Loucy (cell line): Measurements from ENCODE around the gene KIF4A.
"Not testable (repeated sequence)": the region's sequence is repeated elsewhere in the genome, so short reads cannot be mapped to it uniquely, and the experiment has no call there.

Experiments
- H2AFZ ChIP-seq: fragments of 200-600 bp; sonication (generic); 2 replicates; pipeline ENCODE4 v1.6.0; 2016; ENCODE audit warnings: antibody characterized with exemption, mild to moderate bottlenecking, low read length, moderate library complexity
- H3F3A ChIP-seq: fragments of 200-600 bp; 2 replicates; pipeline ENCODE4 v1.6.0; 2016; ENCODE audit warnings: antibody characterized with exemption, low read depth, mild to moderate bottlenecking
- H3K27me3 ChIP-seq: fragments of 200-600 bp; sonication (generic); 2 replicates; pipeline ENCODE4 v1.6.1; 2014; ENCODE audit warnings: low read length, mild to moderate bottlenecking; ENCODE audit not compliant: insufficient read depth, poor library complexity, severe bottlenecking
- H3K36me3 ChIP-seq: fragments of 200-600 bp; sonication (generic); 2 replicates; pipeline ENCODE4 v1.6.1; 2016; ENCODE audit warnings: low read length; ENCODE audit not compliant: insufficient read depth
- H3K4me1 ChIP-seq: fragments of 200-600 bp; sonication (generic); 2 replicates; pipeline ENCODE4 v1.5.1; 2014; ENCODE audit warnings: low read length, mild to moderate bottlenecking; ENCODE audit not compliant: insufficient read depth, poor library complexity, severe bottlenecking
- H3K4me2 ChIP-seq: fragments of 200-600 bp; sonication (generic); 2 replicates; pipeline ENCODE4 v1.6.0; 2014; ENCODE audit warnings: antibody characterized with exemption, low read length, low read depth, mild to moderate bottlenecking; ENCODE audit not compliant: poor library complexity, severe bottlenecking
- H3K4me3 ChIP-seq: fragments of 200-600 bp; sonication (generic); 2 replicates; pipeline ENCODE4 v1.5.1; 2014; ENCODE audit warnings: low read length, mild to moderate bottlenecking, mixed read lengths; ENCODE audit not compliant: poor library complexity, severe bottlenecking
- H3K79me2 ChIP-seq: fragments of 200-600 bp; sonication (generic); 2 replicates; pipeline ENCODE4 v1.6.1; 2014; ENCODE audit warnings: low read length; ENCODE audit not compliant: insufficient read depth
- H3K9ac ChIP-seq: fragments of 200-600 bp; sonication (generic); 2 replicates; pipeline ENCODE4 v1.6.0; 2014; ENCODE audit warnings: mild to moderate bottlenecking, low read depth, low read length, moderate library complexity; ENCODE audit not compliant: poor library complexity, severe bottlenecking
- H3K9me2 ChIP-seq: fragments of 200-600 bp; sonication (generic); replicated peaks from 2 replicates; pipeline ENCODE4 v1.6.1; 2016; ENCODE audit warnings: low read depth, low read length, mixed read lengths
- H3K9me3 ChIP-seq: fragments of 200-600 bp; sonication (generic); 2 replicates; pipeline ENCODE4 v1.6.1; 2014; ENCODE audit warnings: mild to moderate bottlenecking, antibody characterized with exemption, low read length, low read depth; ENCODE audit not compliant: insufficient read depth
- H4K20me1 ChIP-seq: fragments of 200-600 bp; sonication (generic); 2 replicates; pipeline ENCODE4 v1.6.0; 2014; ENCODE audit warnings: antibody characterized with exemption, low read length, mild to moderate bottlenecking; ENCODE audit not compliant: insufficient read depth, poor library complexity, severe bottlenecking
- EZH2phosphoT487 ChIP-seq: fragments of 200-600 bp; IDR thresholded peaks from 2 replicates; pipeline ENCODE4 v1.6.1; 2018; ENCODE audit warnings: antibody characterized with exemption, mild to moderate bottlenecking, moderate library complexity, borderline replicate concordance
- TF ChIP-seq, protein P1 (sequence below): fragments of 200-600 bp; sonication (generic); conservative IDR thresholded peaks from 2 replicates; pipeline ENCODE4 v1.5.1; 2014; ENCODE audit warnings: mild to moderate bottlenecking, antibody characterized with exemption, low read length

The KIF4A gene

DNA sequence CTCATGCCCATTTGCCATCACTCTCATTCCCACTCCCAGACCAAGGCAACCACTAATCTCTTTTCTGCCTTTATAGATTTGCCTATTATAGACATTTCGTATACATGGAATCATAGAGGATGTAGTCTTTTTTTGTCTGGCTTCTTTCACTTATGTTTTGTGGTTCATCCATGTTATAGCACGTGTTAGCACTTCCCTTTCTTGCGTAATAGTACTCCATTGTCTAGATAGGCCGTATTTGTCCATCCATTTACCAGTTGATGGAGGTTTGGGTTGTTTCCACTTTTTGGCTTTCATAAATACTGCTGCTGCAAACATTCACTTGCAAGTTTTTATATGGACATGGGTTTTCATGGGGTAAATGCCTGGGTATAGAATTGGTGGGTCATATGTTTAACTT, 48.4 kb downstream of the KIF4A start:
- Histone ChIP-seq H3K9me3 (no peaks in the 10 kb centered on the region), H4K20me1 (no peaks in the 10 kb centered on the region), H3K4me2 (no peak overlapping the region), H3K9me2 (no peaks in the 10 kb centered on the region), H3K4me3 (no peak overlapping the region), H3K4me1 (no peaks in the 10 kb centered on the region), H3K79me2 (no peaks in the 10 kb centered on the region), H3K36me3 (peaks cover 52% of the 10 kb centered on the region; the same call in 1 of the 2 replicates), H3K9ac (no peak overlapping the region), H3F3A (no peaks in the 10 kb centered on the region), H3K27me3 (no peaks in the 10 kb centered on the region), H2AFZ (no peak overlapping the region)
- TF ChIP-seq, protein P1, sequence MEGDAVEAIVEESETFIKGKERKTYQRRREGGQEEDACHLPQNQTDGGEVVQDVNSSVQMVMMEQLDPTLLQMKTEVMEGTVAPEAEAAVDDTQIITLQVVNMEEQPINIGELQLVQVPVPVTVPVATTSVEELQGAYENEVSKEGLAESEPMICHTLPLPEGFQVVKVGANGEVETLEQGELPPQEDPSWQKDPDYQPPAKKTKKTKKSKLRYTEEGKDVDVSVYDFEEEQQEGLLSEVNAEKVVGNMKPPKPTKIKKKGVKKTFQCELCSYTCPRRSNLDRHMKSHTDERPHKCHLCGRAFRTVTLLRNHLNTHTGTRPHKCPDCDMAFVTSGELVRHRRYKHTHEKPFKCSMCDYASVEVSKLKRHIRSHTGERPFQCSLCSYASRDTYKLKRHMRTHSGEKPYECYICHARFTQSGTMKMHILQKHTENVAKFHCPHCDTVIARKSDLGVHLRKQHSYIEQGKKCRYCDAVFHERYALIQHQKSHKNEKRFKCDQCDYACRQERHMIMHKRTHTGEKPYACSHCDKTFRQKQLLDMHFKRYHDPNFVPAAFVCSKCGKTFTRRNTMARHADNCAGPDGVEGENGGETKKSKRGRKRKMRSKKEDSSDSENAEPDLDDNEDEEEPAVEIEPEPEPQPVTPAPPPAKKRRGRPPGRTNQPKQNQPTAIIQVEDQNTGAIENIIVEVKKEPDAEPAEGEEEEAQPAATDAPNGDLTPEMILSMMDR: no peak
- TF ChIP-seq EZH2phosphoT487: no peak

- Histone ChIP-seq H3K9me2 (no peaks in the 10 kb centered on the region), H3K27me3 (no peaks in the 10 kb centered on the region), H3K4me1 (no peaks in the 10 kb centered on the region), H3K4me3 (no peak overlapping the region), H3K9ac (no peak overlapping the region), H3K79me2 (no peaks in the 10 kb centered on the region), H3F3A (no peaks in the 10 kb centered on the region), H4K20me1 (no peaks in the 10 kb centered on the region), H3K4me2 (no peak overlapping the region), H3K36me3 (peaks cover 63% of the 10 kb centered on the region; the same call in 1 of the 2 replicates), H2AFZ (no peak overlapping the region), H3K9me3 (no peaks in the 10 kb centered on the region)
- no peak for TF ChIP-seq EZH2phosphoT487
- TF ChIP-seq, protein P1: no peak
Observed at GRCh38 chrX:70343435-70343834, 53.5 kb downstream of the KIF4A start.

DNA sequence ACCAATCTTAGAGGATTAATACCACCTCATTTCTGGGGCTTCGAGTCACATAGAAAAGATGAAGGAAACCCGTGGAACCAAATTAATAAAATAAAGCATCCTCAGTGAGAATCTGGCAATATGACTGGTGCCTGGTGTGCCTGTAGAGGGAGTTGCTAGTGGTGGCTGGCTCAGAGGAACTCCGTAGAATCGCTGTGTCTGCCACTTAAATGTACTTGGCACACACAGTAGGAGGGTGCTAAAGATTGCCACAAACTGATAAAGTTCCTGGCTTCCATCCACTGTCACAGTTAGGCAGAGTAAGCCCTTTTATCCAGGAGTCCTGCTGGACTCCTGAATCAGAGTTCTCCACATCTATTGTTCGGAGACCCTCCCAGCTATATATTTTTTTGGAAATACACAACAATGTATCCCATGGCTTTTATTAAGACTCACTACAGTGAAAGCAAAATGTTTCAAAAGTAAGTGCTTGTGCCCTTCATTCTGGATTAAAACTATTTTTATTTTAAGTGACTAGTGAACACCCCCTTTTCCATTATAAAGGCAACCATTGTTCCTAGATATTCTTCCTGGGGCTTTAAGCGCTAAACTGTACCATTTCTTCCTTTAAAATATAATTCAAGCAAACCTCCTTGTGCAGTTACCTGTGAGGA, 56.6 kb downstream of the KIF4A start:
- H2AFZ ChIP-seq: no peak overlapping the region
- no peaks in the 10 kb centered on the region for H4K20me1 ChIP-seq
- no peak overlapping the region for H3K4me3 ChIP-seq
- no peaks in the 10 kb centered on the region for H3K4me1 ChIP-seq
- TF ChIP-seq EZH2phosphoT487: no peak
- TF ChIP-seq, protein P1: no peak
- H3K4me2 ChIP-seq: no peak overlapping the region
- H3K36me3 ChIP-seq: peaks cover 62% of the 10 kb centered on the region; the same call in 1 of the 2 replicates
- H3K9me3 ChIP-seq: no peaks in the 10 kb centered on the region
- no peak overlapping the region for H3K9ac ChIP-seq
- no peaks in the 10 kb centered on the region for H3K27me3 ChIP-seq
- no peaks in the 10 kb centered on the region for H3F3A ChIP-seq
- H3K9me2 ChIP-seq: no peaks in the 10 kb centered on the region
- H3K79me2 ChIP-seq: no peaks in the 10 kb centered on the region

DNA sequence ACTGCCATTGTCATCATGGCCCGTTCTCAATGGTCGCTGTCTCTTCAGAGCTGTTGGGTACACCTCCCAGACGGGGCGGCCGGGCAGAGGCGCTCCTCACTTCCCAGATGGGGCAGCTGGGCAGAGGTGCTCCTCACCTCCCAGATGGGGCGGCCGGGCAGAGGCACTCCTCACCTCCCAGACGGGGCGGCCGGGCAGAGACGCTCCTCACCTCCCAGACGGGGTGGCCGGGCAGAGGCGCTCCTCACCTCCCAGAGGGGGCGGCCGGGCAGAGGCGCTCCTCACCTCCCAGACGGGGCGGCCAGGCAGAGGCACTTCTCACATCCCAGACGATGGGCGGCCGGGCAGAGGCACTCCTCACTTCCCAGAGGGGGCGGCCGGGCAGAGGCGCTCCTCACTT, 58.9 kb downstream of the KIF4A start:
- peaks cover 51% of the 10 kb centered on the region; the same call in 1 of the 2 replicates for H3K36me3 ChIP-seq
- H4K20me1 ChIP-seq, H3K27me3 ChIP-seq, H3K4me3 ChIP-seq, H3K4me2 ChIP-seq, H3F3A ChIP-seq, H3K9me2 ChIP-seq, H3K9ac ChIP-seq, H2AFZ ChIP-seq, H3K4me1 ChIP-seq, H3K9me3 ChIP-seq, H3K79me2 ChIP-seq: not testable (repeated sequence)

- not testable (repeated sequence) for H4K20me1 ChIP-seq, H3F3A ChIP-seq, H3K9me2 ChIP-seq, H2AFZ ChIP-seq, H3K79me2 ChIP-seq, H3K9me3 ChIP-seq, H3K4me2 ChIP-seq, H3K27me3 ChIP-seq, H3K4me1 ChIP-seq, H3K4me3 ChIP-seq, H3K9ac ChIP-seq
- H3K36me3 ChIP-seq: peaks cover 49% of the 10 kb centered on the region; the same call in 1 of the 2 replicates
Observed at GRCh38 chrX:70349367-70350125, 59.6 kb downstream of the KIF4A start.
